Measurements from ENCODE around the gene PRKCQ.

- TF ChIP-seq CTCF (conservative IDR thresholded peaks at IDR 0.05; ENCODE audit: low read length) (no peak), EZH2phosphoT487 (IDR thresholded peaks at IDR 0.05; ENCODE audit: borderline replicate concordance, low read depth, low read length) (no peak)
Observed at GRCh38 chr10:6504296-6504695, 75.8 kb downstream of the PRKCQ start.

Measured in OCI-LY7 (cell line).